GM21515 (cell line): Measurements from ENCODE around the gene NTSR1.

ENCODE experiments used
- ATAC-seq: cut with Tn5 transposase; IDR thresholded peaks from one replicate; pipeline ENCODE4 v1.9.1; 2021; ENCODE audit not compliant: unreplicated experiment

The NTSR1 gene

GRCh38 chr20:62779417-62779685 lies 70.7 kb downstream of the NTSR1 start:
- no peak for ATAC-seq

- no peak for ATAC-seq
Measured at GRCh38 chr20:62780204-62780603, 71.6 kb downstream of the NTSR1 start.

- no peak for ATAC-seq
Measured at GRCh38 chr20:62780696-62781095, 72.1 kb downstream of the NTSR1 start.

- no peak for ATAC-seq
Measured at GRCh38 chr20:62782149-62782892, 73.7 kb downstream of the NTSR1 start.

- no peak for ATAC-seq
Measured at GRCh38 chr20:62782893-62783278, 74.2 kb downstream of the NTSR1 start.

GRCh38 chr20:62784497-62784896 lies 75.9 kb downstream of the NTSR1 start:
- ATAC-seq = no peak

- no peak for ATAC-seq
Measured at GRCh38 chr20:62785393-62785792, 76.8 kb downstream of the NTSR1 start.

- ATAC-seq = no peak
Measured at GRCh38 chr20:62786157-62786556, 77.5 kb downstream of the NTSR1 start.

- ATAC-seq = no peak
Measured at GRCh38 chr20:62787321-62787720, 78.7 kb downstream of the NTSR1 start.

- ATAC-seq = no peak
Measured at GRCh38 chr20:62787866-62788265, 79.2 kb downstream of the NTSR1 start.

GRCh38 chr20:62788607-62789006 lies 80.0 kb downstream of the NTSR1 start:
- no peak for ATAC-seq

GRCh38 chr20:62790075-62790474 lies 81.4 kb downstream of the NTSR1 start:
- no peak for ATAC-seq

GRCh38 chr20:62791301-62792181 lies 82.9 kb downstream of the NTSR1 start:
- ATAC-seq = no peak

- ATAC-seq = no peak
Measured at GRCh38 chr20:62792182-62792939, 83.7 kb downstream of the NTSR1 start.

GRCh38 chr20:62792940-62793756 lies 84.5 kb downstream of the NTSR1 start:
- ATAC-seq = no peak

GRCh38 chr20:62793757-62794006 lies 85.0 kb downstream of the NTSR1 start:
- no peak for ATAC-seq

GRCh38 chr20:62794007-62794724 lies 85.5 kb downstream of the NTSR1 start:
- peak; percentile 59 for ATAC-seq

- no peak for ATAC-seq
Measured at GRCh38 chr20:62795023-62795761, 86.6 kb downstream of the NTSR1 start.

- ATAC-seq = no peak
Measured at GRCh38 chr20:62796699-62797491, 88.3 kb downstream of the NTSR1 start.
